WERI-Rb-1 (cell line): Measurements from ENCODE around the gene TLN1.
A peak's percentile ranks its signal among the peaks of the same experiment; 100 is the strongest.

Source experiments
- DNase-seq: peaks from one replicate; pipeline ENCODE4 v3.0.0-alpha.2; 2020
- H3K27ac ChIP-seq: fragments of 250-450 bp; sonication (Bioruptor Pico); 2 replicates; pipeline ENCODE4 v1.5.1; 2020; ENCODE audit warnings: mild to moderate bottlenecking, moderate library complexity
- H3K27me3 ChIP-seq: fragments of 250-450 bp; sonication (Bioruptor Pico); 2 replicates; pipeline ENCODE4 v1.5.1; 2021; ENCODE audit warnings: mild to moderate bottlenecking, low read depth, moderate library complexity; ENCODE audit not compliant: insufficient read depth, severe bottlenecking
- H3K36me3 ChIP-seq: fragments of 250-450 bp; sonication (Bioruptor Pico); 2 replicates; pipeline ENCODE4 v1.5.1; 2020; ENCODE audit warnings: mild to moderate bottlenecking, moderate library complexity
- H3K4me3 ChIP-seq: 2 replicates; pipeline ENCODE4 v1.5.1; 2011; ENCODE audit warnings: low read depth, mild to moderate bottlenecking, control low read depth, low read length
- H3K9me3 ChIP-seq: fragments of 250-450 bp; sonication (Bioruptor Pico); 2 replicates; pipeline ENCODE4 v1.5.1; 2021; ENCODE audit warnings: mild to moderate bottlenecking, moderate library complexity; ENCODE audit not compliant: severe bottlenecking
- TF ChIP-seq, protein P1 (sequence below): IDR thresholded peaks from 2 replicates; pipeline ENCODE4 v1.5.1; 2011; ENCODE audit warnings: low read depth, mild to moderate bottlenecking, control low read depth, inconsistent platforms, low read length

Gene TLN1

DNA sequence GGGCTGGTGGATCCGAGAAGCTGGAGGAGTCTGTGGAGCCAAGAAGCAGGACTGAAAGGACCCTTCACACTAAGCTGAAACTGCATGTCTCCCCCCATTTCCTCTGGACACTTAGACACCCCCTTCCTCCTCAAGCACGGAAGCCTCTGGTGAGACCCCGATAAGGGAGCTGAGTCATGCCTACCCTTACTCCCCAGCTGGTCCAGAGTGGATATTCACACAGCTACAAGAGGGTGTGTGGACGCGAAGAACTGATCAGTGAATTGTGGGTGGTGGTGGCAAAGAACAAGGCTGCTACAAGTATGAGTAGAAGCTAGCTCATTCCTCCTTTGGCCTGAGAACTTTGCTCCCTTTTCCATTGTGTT, 4.3 kb downstream of the TLN1 start:
- Histone ChIP-seq H3K27me3 (no peaks in the 10 kb centered on the region), H3K27ac (no peak overlapping the region), H3K4me3 (no peak overlapping the region), H3K9me3 (no peaks in the 10 kb centered on the region), H3K36me3 (peaks cover 35% of the 10 kb centered on the region)
- TF ChIP-seq, protein P1, sequence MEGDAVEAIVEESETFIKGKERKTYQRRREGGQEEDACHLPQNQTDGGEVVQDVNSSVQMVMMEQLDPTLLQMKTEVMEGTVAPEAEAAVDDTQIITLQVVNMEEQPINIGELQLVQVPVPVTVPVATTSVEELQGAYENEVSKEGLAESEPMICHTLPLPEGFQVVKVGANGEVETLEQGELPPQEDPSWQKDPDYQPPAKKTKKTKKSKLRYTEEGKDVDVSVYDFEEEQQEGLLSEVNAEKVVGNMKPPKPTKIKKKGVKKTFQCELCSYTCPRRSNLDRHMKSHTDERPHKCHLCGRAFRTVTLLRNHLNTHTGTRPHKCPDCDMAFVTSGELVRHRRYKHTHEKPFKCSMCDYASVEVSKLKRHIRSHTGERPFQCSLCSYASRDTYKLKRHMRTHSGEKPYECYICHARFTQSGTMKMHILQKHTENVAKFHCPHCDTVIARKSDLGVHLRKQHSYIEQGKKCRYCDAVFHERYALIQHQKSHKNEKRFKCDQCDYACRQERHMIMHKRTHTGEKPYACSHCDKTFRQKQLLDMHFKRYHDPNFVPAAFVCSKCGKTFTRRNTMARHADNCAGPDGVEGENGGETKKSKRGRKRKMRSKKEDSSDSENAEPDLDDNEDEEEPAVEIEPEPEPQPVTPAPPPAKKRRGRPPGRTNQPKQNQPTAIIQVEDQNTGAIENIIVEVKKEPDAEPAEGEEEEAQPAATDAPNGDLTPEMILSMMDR = no peak
- DNase-seq = no peak

DNA sequence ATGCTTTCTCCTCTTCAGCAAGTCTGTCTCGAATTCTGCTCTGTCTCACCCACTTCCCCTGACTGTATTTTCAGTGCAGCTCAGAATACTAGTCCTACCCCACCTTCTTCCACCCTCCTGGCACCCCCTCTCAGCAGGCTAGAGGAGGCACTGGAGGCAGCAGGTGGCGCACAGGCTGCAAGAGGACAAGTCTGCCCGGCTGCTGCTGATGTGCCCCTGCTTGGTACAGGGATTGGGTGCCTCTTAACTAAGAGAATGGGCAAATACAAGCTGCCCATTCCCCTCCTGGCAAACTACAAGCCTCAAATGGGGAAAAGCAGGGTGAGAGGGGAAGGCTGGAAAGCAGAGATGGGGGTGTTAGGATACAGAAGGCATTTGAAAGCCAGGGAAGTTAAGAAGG, 5.1 kb downstream of the TLN1 start:
- TF ChIP-seq, protein P1 = no peak
- no peaks in the 10 kb centered on the region for H3K9me3 ChIP-seq
- H3K27me3 ChIP-seq = no peaks in the 10 kb centered on the region
- H3K36me3 ChIP-seq = peaks cover 38% of the 10 kb centered on the region
- no peak overlapping the region for H3K27ac ChIP-seq
- no peak for DNase-seq
- H3K4me3 ChIP-seq = no peak overlapping the region

DNA sequence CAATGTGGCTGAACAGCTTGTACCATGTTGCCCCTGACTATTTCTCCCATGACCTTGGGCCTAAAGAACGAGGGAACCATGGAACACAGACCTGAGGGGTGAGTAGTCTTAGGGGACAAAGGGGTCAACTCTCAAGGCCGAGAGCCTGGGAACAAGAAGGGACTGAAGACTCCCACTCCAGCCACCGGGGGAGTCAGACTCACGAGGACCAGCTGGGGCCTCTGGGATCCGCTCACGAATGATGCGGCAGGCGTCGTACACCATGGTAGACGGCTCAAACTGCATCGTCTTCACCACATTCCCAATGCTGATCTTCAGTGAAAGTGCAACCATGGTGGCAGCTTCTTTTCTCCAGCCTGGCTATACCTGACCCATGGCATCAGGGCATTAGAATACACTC, 6.6 kb downstream of the TLN1 start:
- Histone ChIP-seq H3K27ac (no peak overlapping the region), H3K4me3 (no peak overlapping the region), H3K36me3 (peaks cover 52% of the 10 kb centered on the region), H3K27me3 (no peaks in the 10 kb centered on the region), H3K9me3 (no peaks in the 10 kb centered on the region)
- TF ChIP-seq, protein P1 = peak; percentile 12; the same call in 1 of the 2 replicates
- no peak for DNase-seq

DNA sequence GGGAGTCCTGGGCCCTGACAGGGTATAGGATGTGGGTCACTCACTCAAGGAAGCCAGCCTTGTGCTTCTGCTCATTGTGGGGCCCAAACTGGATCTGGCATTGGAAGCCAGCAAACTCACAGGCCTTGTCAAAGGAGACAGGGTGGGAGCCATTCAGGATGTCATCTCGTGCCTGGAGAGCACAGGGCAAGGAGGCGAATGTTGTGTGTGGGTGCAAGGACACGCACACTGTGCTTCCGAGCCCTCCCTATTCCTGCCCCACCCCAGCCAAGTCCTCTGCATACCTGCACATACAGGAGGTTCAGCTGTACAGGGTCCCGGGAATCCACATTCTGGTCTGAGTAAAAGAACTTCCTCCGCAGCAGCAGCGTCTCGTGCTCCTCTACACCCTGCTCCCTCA, 8.1 kb downstream of the TLN1 start:
- Histone ChIP-seq H3K36me3 (peaks cover 60% of the 10 kb centered on the region), H3K27me3 (no peaks in the 10 kb centered on the region), H3K27ac (no peak overlapping the region), H3K9me3 (no peaks in the 10 kb centered on the region), H3K4me3 (no peak overlapping the region)
- TF ChIP-seq, protein P1 = no peak
- DNase-seq = no peak

DNA sequence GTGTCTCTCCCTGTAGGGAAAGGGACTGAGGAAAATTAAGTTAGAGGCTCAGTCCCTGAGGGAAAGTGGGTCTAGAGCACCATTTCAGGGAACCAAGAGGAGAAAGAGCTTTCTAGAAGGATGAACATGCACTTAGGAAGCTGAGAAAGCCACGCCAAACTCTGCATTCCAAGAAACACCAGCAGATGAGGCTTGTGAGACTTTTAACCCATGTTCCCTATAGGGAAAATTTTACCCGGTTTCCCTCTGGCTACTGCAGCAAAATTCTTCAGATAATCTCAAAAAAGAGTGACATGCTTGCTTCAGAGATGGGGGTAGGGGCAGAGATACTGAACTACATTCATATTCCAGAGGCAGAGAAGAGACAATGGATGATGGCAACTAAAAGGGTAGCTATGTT, 8.6 kb downstream of the TLN1 start:
- Histone ChIP-seq H3K4me3 (no peak overlapping the region), H3K36me3 (peaks cover 64% of the 10 kb centered on the region), H3K9me3 (no peaks in the 10 kb centered on the region), H3K27ac (no peak overlapping the region), H3K27me3 (no peaks in the 10 kb centered on the region)
- TF ChIP-seq, protein P1 = no peak
- DNase-seq = no peak

DNA sequence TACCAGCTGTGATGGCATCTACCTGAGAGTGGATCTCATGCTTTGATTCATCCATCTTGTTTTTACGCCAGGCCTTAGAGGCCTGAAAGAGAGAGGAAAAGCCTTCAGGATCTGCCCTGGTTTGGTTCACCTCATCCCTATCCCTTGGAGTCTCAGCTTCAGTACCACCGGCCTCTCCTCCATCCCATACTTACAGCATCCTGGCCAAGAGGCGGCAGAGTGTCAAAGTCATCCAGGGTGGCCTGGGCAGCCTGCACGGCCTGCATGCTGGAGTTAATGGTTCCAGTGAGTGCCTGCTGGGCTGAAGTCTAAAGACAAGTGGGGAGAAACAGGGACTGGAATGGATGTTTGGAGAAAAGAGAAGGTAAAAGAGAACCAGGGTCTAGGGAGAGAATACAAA, 12.4 kb downstream of the TLN1 start:
- TF ChIP-seq, protein P1 = no peak
- Histone ChIP-seq H3K4me3 (no peak overlapping the region), H3K9me3 (no peaks in the 10 kb centered on the region), H3K27ac (no peak overlapping the region), H3K27me3 (no peaks in the 10 kb centered on the region), H3K36me3 (peaks cover 84% of the 10 kb centered on the region)
- DNase-seq = no peak
